Calu3 (cell line): ENCODE measurements around the gene SFT2D3. TPM values are rescaled to one million over a fixed set of nuclear protein-coding genes. Genes with fewer than 3 reads are reported as not detected.

ENCODE experiments used
- BruUV-seq: library from RNA; stranded (reverse); fragments of 400-500 nt; replicated peaks from 2 replicates; lab custom pipeline; 2021; lab: Mats Ljungman, UMichigan
- CTCF ChIA-PET: fragments of 300-600 bp; sonication (Branson Sonifier 250); formaldehyde crosslinking; loops from one replicate; lab custom pipeline; 2022; ENCODE audit warnings: antibody characterized with exemption; lab: Charles Lee
- DNase-seq: peaks from one replicate; pipeline ENCODE4 v3.0.0; 2022
- H3K27ac Mint-ChIP-seq: one replicate; pipeline ENCODE4 v1.8.0; 2022; ENCODE audit warnings: mixed read lengths; ENCODE audit not compliant: unreplicated experiment
- H3K27me3 Mint-ChIP-seq: one replicate; pipeline ENCODE4 v1.8.0; 2022; ENCODE audit warnings: mixed read lengths; ENCODE audit not compliant: unreplicated experiment
- H3K36me3 Mint-ChIP-seq: one replicate; pipeline ENCODE4 v1.8.0; 2022; ENCODE audit warnings: mild to moderate bottlenecking, moderate library complexity, mixed read lengths; ENCODE audit not compliant: insufficient read depth, unreplicated experiment
- H3K4me1 Mint-ChIP-seq: one replicate; pipeline ENCODE4 v1.8.0; 2022; ENCODE audit warnings: mild to moderate bottlenecking, low read depth, mixed read lengths; ENCODE audit not compliant: unreplicated experiment
- H3K4me3 Mint-ChIP-seq: one replicate; pipeline ENCODE4 v1.8.0; 2022; ENCODE audit warnings: mild to moderate bottlenecking, low read depth, moderate library complexity, mixed read lengths; ENCODE audit not compliant: unreplicated experiment
- H3K9me3 Mint-ChIP-seq: one replicate; pipeline ENCODE4 v1.8.0; 2022; ENCODE audit warnings: low read depth, mixed read lengths; ENCODE audit not compliant: unreplicated experiment
- CTCF ChIP-seq: fragments of 200-600 bp; IDR thresholded peaks from one replicate; pipeline ENCODE4 v1.8.0; 2022; ENCODE audit warnings: antibody characterized with exemption; ENCODE audit not compliant: unreplicated experiment
- intact Hi-C: fragments of 100-400 bp; cut with micrococcal nuclease; formaldehyde crosslinking; loops from one replicate; pipeline ENCODE4 v1.10.0; 2022; ENCODE audit not compliant: unreplicated experiment
- total RNA-seq: library from RNA; stranded (reverse); gene quantifications from 2 replicates; pipeline ENCODE4 v1.2.3, GENCODE V29; 2022

The SFT2D3 gene
- total RNA-seq, 1 experiment from 2014 or later = 9.3 TPM

- no peak overlapping the region for H3K27ac Mint-ChIP-seq
- H3K36me3 Mint-ChIP-seq = no peaks in the 10 kb centered on the region
- intact Hi-C loops = no loop called here
- CTCF ChIA-PET = no interaction called here
- no TSS peak for BruUV-seq
- H3K4me1 Mint-ChIP-seq = no peaks in the 10 kb centered on the region
- H3K9me3 Mint-ChIP-seq = no peaks in the 10 kb centered on the region
- peaks cover 85% of the 10 kb centered on the region for H3K27me3 Mint-ChIP-seq
- TF ChIP-seq CTCF = no peak
- H3K4me3 Mint-ChIP-seq = no peak overlapping the region
- DNase-seq = no peak
Observed at GRCh38 chr2:127665267-127665893, 35.9 kb upstream of the SFT2D3 start.

- no peak for TF ChIP-seq CTCF
- Mint-ChIP-seq H3K9me3 (no peaks in the 10 kb centered on the region), H3K27ac (no peak overlapping the region), H3K4me3 (no peak overlapping the region), H3K27me3 (peaks cover 90% of the 10 kb centered on the region), H3K36me3 (no peaks in the 10 kb centered on the region), H3K4me1 (no peaks in the 10 kb centered on the region)
- no peak for DNase-seq
- intact Hi-C loops = no loop called here
- CTCF ChIA-PET = no interaction called here
- BruUV-seq = no TSS peak
Observed at GRCh38 chr2:127669056-127669455, 32.2 kb upstream of the SFT2D3 start.

GRCh38 chr2:127670055-127670956 is 31.0 kb upstream of the SFT2D3 start:
- Mint-ChIP-seq H3K36me3 (no peaks in the 10 kb centered on the region), H3K9me3 (no peaks in the 10 kb centered on the region), H3K4me3 (no peak overlapping the region), H3K27ac (no peak overlapping the region), H3K27me3 (peaks cover 88% of the 10 kb centered on the region), H3K4me1 (no peaks in the 10 kb centered on the region)
- no TSS peak for BruUV-seq
- CTCF ChIA-PET = no interaction called here
- intact Hi-C loops = no loop called here
- DNase-seq = no peak
- TF ChIP-seq CTCF = no peak

GRCh38 chr2:127670957-127671290 is 30.4 kb upstream of the SFT2D3 start:
- H3K36me3 Mint-ChIP-seq = no peaks in the 10 kb centered on the region
- H3K27ac Mint-ChIP-seq = no peak overlapping the region
- no peaks in the 10 kb centered on the region for H3K9me3 Mint-ChIP-seq
- CTCF ChIA-PET = no interaction called here
- H3K27me3 Mint-ChIP-seq = peaks cover 86% of the 10 kb centered on the region
- no peak for DNase-seq
- H3K4me1 Mint-ChIP-seq = no peaks in the 10 kb centered on the region
- TF ChIP-seq CTCF = no peak
- BruUV-seq = no TSS peak
- H3K4me3 Mint-ChIP-seq = no peak overlapping the region
- intact Hi-C loops = no loop called here
